Measurements from ENCODE around the gene PLEKHJ1. TPM values are rescaled to one million over a fixed set of nuclear protein-coding genes. Genes with fewer than 3 reads are reported as not detected.

PLEKHJ1 gene
- total and polyA plus RNA-seq, 2 of the 13 experiments (the other 11 are each of a cell fraction or from before 2014, with no cell fraction given) = 70.5 to 130 TPM

DNA sequence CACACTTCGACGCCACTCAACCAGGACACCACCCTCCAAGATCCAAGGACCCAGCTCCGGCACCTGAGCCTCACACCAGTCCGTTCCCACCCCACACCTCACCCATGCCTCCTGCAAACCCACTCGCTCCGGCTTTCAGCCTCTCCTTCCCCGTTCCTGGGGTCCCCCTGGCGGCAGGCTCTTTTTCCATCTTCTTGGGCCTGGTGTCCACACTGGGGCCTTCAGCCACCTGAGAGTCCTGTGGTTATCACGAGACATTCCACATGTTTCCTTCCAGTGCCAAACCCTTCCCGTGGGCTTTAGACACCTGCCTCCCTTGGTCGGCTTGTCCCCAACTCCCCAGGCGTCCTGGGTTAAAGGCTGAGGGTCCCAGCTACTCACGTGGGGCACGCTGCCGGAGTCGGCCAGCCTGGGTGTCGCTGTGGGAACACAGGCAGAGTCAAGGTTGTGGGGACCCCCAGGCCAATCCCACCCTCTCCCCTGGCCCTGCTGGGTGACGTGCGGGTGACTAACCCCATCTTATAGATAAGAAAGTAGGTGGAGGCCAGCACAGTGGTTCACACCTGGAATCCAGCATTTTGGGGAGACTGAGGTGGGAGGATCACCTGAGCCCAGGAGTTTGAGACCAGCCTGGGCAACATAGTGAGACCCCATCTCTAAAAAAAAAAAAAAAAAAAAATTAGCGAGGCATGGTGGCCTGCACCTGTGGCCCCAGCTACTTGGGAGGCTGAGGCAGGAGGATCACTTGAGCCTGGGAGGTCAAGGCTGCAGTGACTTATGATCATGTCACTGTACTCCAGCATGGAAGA is 18.1 kb upstream of the PLEKHJ1 start:
- Histone ChIP-seq H3K27ac (ENCODE audit: extremely low read length, insufficient read depth, low read length) (no peak overlapping the region), H3K36me3 (replicated peaks in 1 of 2; ENCODE audit: control insufficient read depth in 1 of 2, insufficient read depth in 2 of 2, low read length in 2 of 2) (no peaks in the 10 kb centered on the region), H3K79me2 (ENCODE audit: insufficient read depth, low read length) (no peaks in the 10 kb centered on the region), H2AFZ (ENCODE audit: low read length) (no peak overlapping the region), H4K20me1 (ENCODE audit: insufficient read depth, low read length) (no peaks in the 10 kb centered on the region), H3K9ac (ENCODE audit: insufficient read depth, low read depth, low read length) (no peak overlapping the region; the same call in 1 of the 2 replicates), H3K9me3 (ENCODE audit: low read length) (no peaks in the 10 kb centered on the region), H3K4me2 (ENCODE audit: low read depth, low read length) (peak overlapping the region; percentile 85), H3K4me1 (ENCODE audit: insufficient read depth, low read length) (peaks cover 40% of the 10 kb centered on the region), H3K4me3 (replicated peaks in 1 of 3; ENCODE audit: insufficient read depth in 1 of 3, low read depth in 2 of 3, low read length in 3 of 3) (peak overlapping the region in 2 of 3 experiments; percentile 22 to 67; a peak in 2 of 6 replicates), H3K27me3 (ENCODE audit: control insufficient read depth in 1 of 2, insufficient read depth in 2 of 2, low read length in 2 of 2) (peaks cover 3 to 5% of the 10 kb centered on the region in 2 experiments; a peak in 3 of 5 replicates)
- intact Hi-C loops (cut with micrococcal nuclease; ENCODE audit: unreplicated experiment) (no loop called here), in situ Hi-C loops (cut with HindIII; ENCODE audit: extremely low pct_ligation_motif_present, low pct_unique_long_range_greater_than_20kb) (no loop called here)
- ATAC-seq = peak; percentile 49
- 44% methylated on average over 15 of the region's 20 CpGs for WGBS (ENCODE audit: low lambda C conversion rate)
- POLR2A ChIA-PET = interaction anchor here (1.0 to 2.3 kb wide), 5 partner anchors 9 to 19 kb away, joined by 3 to 9 read pairs (median 5); no protein-coding TSS in a partner anchor
- CTCF ChIA-PET (ENCODE audit: low intra/inter-chr PET ratio, low total read pairs) = interaction anchor here (0.6 to 1.9 kb wide), 6 partner anchors 9 to 98 kb away, joined by 3 to 12 read pairs (median 5); partner anchors contain the start of genes PLEKHJ1 and SF3A2
- no TSS peak for BruUV-seq (replicated peaks)
- DNase-seq (ENCODE audit: low spot score) = peak; percentile 64
- peak; percentile 51 for FAIRE-seq
- TF ChIP-seq FOXA1 (IDR thresholded peaks at IDR 0.05) (no peak), FOXA1 (CRISPR knock-in tag; IDR thresholded peaks at IDR 0.05) (no peak), SMAD9 (CRISPR knock-in tag; IDR thresholded peaks at IDR 0.05) (no peak), PAX8 (CRISPR knock-in tag; IDR thresholded peaks at IDR 0.05; ENCODE audit: borderline replicate concordance) (no peak), FOXK2 (IDR thresholded peaks at IDR 0.05) (no peak), ZNF567 (CRISPR knock-in tag; IDR thresholded peaks at IDR 0.05; ENCODE audit: borderline replicate concordance) (no peak), SAP130 (CRISPR knock-in tag; IDR thresholded peaks at IDR 0.05; ENCODE audit: low read depth) (peak; percentile 40), ELF1 (CRISPR knock-in tag; IDR thresholded peaks at IDR 0.05) (peak; percentile 32; the same call in 1 of the 2 replicates), MYNN (CRISPR knock-in tag; IDR thresholded peaks at IDR 0.05; ENCODE audit: low read depth) (no peak), ARNT (IDR thresholded peaks at IDR 0.05) (no peak), HNRNPL (IDR thresholded peaks at IDR 0.05; ENCODE audit: low read depth, low read length) (peak; percentile 65; the same call in 1 of the 2 replicates), POLR2AphosphoS5 (IDR thresholded peaks at IDR 0.05; ENCODE audit: low read depth, low read length) (no peak), CREM (IDR thresholded peaks at IDR 0.05) (no peak), CREM (CRISPR knock-in tag; IDR thresholded peaks at IDR 0.05) (no peak), GTF3A (CRISPR knock-in tag; conservative IDR thresholded peaks at IDR 0.05) (no peak)
- TF ChIP-seq, protein P1, sequence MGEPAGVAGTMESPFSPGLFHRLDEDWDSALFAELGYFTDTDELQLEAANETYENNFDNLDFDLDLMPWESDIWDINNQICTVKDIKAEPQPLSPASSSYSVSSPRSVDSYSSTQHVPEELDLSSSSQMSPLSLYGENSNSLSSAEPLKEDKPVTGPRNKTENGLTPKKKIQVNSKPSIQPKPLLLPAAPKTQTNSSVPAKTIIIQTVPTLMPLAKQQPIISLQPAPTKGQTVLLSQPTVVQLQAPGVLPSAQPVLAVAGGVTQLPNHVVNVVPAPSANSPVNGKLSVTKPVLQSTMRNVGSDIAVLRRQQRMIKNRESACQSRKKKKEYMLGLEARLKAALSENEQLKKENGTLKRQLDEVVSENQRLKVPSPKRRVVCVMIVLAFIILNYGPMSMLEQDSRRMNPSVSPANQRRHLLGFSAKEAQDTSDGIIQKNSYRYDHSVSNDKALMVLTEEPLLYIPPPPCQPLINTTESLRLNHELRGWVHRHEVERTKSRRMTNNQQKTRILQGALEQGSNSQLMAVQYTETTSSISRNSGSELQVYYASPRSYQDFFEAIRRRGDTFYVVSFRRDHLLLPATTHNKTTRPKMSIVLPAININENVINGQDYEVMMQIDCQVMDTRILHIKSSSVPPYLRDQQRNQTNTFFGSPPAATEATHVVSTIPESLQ (CRISPR knock-in tag; conservative IDR thresholded peaks at IDR 0.05) = no peak
- TF ChIP-seq, protein P2, sequence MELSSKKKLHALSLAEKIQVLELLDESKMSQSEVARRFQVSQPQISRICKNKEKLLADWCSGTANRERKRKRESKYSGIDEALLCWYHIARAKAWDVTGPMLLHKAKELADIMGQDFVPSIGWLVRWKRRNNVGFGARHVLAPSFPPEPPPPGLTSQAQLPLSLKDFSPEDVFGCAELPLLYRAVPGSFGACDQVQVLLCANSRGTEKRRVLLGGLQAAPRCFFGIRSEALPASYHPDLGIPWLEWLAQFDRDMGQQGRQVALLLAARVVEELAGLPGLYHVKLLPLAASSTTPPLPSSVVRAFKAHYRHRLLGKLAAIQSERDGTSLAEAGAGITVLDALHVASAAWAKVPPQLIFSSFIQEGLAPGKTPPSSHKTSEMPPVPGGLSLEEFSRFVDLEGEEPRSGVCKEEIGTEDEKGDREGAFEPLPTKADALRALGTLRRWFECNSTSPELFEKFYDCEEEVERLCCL (CRISPR knock-in tag; IDR thresholded peaks at IDR 0.05; ENCODE audit: borderline replicate concordance) = no peak
- TF ChIP-seq, protein P3, sequence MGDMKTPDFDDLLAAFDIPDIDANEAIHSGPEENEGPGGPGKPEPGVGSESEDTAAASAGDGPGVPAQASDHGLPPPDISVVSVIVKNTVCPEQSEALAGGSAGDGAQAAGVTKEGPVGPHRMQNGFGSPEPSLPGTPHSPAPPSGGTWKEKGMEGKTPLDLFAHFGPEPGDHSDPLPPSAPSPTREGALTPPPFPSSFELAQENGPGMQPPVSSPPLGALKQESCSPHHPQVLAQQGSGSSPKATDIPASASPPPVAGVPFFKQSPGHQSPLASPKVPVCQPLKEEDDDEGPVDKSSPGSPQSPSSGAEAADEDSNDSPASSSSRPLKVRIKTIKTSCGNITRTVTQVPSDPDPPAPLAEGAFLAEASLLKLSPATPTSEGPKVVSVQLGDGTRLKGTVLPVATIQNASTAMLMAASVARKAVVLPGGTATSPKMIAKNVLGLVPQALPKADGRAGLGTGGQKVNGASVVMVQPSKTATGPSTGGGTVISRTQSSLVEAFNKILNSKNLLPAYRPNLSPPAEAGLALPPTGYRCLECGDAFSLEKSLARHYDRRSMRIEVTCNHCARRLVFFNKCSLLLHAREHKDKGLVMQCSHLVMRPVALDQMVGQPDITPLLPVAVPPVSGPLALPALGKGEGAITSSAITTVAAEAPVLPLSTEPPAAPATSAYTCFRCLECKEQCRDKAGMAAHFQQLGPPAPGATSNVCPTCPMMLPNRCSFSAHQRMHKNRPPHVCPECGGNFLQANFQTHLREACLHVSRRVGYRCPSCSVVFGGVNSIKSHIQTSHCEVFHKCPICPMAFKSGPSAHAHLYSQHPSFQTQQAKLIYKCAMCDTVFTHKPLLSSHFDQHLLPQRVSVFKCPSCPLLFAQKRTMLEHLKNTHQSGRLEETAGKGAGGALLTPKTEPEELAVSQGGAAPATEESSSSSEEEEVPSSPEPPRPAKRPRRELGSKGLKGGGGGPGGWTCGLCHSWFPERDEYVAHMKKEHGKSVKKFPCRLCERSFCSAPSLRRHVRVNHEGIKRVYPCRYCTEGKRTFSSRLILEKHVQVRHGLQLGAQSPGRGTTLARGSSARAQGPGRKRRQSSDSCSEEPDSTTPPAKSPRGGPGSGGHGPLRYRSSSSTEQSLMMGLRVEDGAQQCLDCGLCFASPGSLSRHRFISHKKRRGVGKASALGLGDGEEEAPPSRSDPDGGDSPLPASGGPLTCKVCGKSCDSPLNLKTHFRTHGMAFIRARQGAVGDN (CRISPR knock-in tag; IDR thresholded peaks at IDR 0.05) = peak; percentile 40; the same call in 1 of the 2 replicates
